GM23338 (cell line): ENCODE data around the gene NEDD4.

Source experiments
- CREB1 ChIP-seq: fragments of 250-450 bp; sonication (Bioruptor Pico); IDR thresholded peaks from 2 replicates; pipeline ENCODE4 v1.5.0; 2020; ENCODE audit warnings: low read depth, mild to moderate bottlenecking, moderate library complexity
- EZH2 ChIP-seq: fragments of 200-600 bp; sonication (generic); IDR thresholded peaks from one replicate; pipeline ENCODE4 v1.8.0; 2017; ENCODE audit warnings: antibody characterized with exemption, mild to moderate bottlenecking, low read depth; ENCODE audit not compliant: unreplicated experiment
- EZH2phosphoT487 ChIP-seq: fragments of 200-600 bp; sonication (generic); IDR thresholded peaks from one replicate; pipeline ENCODE4 v1.8.1; 2018; ENCODE audit warnings: antibody characterized with exemption; ENCODE audit not compliant: unreplicated experiment
- NANOG ChIP-seq: IDR thresholded peaks from 2 replicates; pipeline ENCODE4 v1.6.1; 2016; ENCODE audit warnings: antibody characterized with exemption, borderline replicate concordance
- POLR2AphosphoS5 ChIP-seq: IDR thresholded peaks from 2 replicates; pipeline ENCODE4 v1.6.1; 2016; ENCODE audit warnings: antibody characterized with exemption, low read depth
- ZNF331 ChIP-seq: fragments of 250-450 bp; sonication (Bioruptor Pico); IDR thresholded peaks from 2 replicates; pipeline ENCODE4 v1.5.0; 2020; ENCODE audit warnings: low read depth, mild to moderate bottlenecking, moderate library complexity
- TF ChIP-seq, protein P1 (sequence below), 2 experiments: fragments of 200-600 bp in 1 of 2; sonication (generic) in 1 of 2; conservative IDR thresholded peaks; 2 replicates each; pipeline versions ENCODE4 v1.5.1 to v1.6.1; 2016 to 2017; ENCODE audit warnings: antibody characterized with exemption in 2 of 2, low read depth in 2 of 2, mild to moderate bottlenecking in 2 of 2, moderate library complexity in 1 of 2
- TF ChIP-seq, protein P2 (sequence below): IDR thresholded peaks from one replicate; pipeline ENCODE4 v1.6.1; 2018; ENCODE audit warnings: antibody characterized with exemption; ENCODE audit not compliant: unreplicated experiment
- TF ChIP-seq, protein P3 (sequence below): fragments of 250-450 bp; sonication (Bioruptor Pico); IDR thresholded peaks from 2 replicates; pipeline ENCODE4 v1.5.0; 2020; ENCODE audit warnings: mild to moderate bottlenecking, moderate library complexity

DNA sequence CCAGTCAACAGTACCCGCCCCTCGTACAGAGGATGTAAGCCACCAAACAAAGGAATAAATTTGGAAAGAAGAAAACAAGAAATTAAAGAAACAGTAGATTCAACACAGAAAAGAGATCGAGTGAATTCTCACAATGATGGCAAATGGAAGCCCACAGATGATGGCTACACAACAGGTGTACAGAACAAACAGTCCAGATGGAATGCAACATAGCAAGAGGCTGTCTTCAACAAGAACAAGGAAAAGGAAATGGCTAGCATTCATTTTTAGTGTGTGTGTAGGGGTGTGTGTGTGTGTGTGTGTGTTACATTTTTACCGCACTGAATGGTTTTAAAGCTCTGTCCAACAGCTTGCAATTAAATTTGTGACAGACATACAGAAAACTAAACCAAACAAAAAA, 12.9 kb downstream of the NEDD4 start:
- TF ChIP-seq EZH2 (no peak), EZH2phosphoT487 (no peak), POLR2AphosphoS5 (no peak), NANOG (no peak), CREB1 (CRISPR knock-in tag) (no peak), ZNF331 (CRISPR knock-in tag) (no peak)
- TF ChIP-seq, protein P1, sequence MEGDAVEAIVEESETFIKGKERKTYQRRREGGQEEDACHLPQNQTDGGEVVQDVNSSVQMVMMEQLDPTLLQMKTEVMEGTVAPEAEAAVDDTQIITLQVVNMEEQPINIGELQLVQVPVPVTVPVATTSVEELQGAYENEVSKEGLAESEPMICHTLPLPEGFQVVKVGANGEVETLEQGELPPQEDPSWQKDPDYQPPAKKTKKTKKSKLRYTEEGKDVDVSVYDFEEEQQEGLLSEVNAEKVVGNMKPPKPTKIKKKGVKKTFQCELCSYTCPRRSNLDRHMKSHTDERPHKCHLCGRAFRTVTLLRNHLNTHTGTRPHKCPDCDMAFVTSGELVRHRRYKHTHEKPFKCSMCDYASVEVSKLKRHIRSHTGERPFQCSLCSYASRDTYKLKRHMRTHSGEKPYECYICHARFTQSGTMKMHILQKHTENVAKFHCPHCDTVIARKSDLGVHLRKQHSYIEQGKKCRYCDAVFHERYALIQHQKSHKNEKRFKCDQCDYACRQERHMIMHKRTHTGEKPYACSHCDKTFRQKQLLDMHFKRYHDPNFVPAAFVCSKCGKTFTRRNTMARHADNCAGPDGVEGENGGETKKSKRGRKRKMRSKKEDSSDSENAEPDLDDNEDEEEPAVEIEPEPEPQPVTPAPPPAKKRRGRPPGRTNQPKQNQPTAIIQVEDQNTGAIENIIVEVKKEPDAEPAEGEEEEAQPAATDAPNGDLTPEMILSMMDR (conservative IDR thresholded peaks at IDR 0.05; ENCODE audit: low read depth in 2 of 2): no peak
- TF ChIP-seq, protein P2, sequence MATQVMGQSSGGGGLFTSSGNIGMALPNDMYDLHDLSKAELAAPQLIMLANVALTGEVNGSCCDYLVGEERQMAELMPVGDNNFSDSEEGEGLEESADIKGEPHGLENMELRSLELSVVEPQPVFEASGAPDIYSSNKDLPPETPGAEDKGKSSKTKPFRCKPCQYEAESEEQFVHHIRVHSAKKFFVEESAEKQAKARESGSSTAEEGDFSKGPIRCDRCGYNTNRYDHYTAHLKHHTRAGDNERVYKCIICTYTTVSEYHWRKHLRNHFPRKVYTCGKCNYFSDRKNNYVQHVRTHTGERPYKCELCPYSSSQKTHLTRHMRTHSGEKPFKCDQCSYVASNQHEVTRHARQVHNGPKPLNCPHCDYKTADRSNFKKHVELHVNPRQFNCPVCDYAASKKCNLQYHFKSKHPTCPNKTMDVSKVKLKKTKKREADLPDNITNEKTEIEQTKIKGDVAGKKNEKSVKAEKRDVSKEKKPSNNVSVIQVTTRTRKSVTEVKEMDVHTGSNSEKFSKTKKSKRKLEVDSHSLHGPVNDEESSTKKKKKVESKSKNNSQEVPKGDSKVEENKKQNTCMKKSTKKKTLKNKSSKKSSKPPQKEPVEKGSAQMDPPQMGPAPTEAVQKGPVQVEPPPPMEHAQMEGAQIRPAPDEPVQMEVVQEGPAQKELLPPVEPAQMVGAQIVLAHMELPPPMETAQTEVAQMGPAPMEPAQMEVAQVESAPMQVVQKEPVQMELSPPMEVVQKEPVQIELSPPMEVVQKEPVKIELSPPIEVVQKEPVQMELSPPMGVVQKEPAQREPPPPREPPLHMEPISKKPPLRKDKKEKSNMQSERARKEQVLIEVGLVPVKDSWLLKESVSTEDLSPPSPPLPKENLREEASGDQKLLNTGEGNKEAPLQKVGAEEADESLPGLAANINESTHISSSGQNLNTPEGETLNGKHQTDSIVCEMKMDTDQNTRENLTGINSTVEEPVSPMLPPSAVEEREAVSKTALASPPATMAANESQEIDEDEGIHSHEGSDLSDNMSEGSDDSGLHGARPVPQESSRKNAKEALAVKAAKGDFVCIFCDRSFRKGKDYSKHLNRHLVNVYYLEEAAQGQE: no peak
- TF ChIP-seq, protein P3, sequence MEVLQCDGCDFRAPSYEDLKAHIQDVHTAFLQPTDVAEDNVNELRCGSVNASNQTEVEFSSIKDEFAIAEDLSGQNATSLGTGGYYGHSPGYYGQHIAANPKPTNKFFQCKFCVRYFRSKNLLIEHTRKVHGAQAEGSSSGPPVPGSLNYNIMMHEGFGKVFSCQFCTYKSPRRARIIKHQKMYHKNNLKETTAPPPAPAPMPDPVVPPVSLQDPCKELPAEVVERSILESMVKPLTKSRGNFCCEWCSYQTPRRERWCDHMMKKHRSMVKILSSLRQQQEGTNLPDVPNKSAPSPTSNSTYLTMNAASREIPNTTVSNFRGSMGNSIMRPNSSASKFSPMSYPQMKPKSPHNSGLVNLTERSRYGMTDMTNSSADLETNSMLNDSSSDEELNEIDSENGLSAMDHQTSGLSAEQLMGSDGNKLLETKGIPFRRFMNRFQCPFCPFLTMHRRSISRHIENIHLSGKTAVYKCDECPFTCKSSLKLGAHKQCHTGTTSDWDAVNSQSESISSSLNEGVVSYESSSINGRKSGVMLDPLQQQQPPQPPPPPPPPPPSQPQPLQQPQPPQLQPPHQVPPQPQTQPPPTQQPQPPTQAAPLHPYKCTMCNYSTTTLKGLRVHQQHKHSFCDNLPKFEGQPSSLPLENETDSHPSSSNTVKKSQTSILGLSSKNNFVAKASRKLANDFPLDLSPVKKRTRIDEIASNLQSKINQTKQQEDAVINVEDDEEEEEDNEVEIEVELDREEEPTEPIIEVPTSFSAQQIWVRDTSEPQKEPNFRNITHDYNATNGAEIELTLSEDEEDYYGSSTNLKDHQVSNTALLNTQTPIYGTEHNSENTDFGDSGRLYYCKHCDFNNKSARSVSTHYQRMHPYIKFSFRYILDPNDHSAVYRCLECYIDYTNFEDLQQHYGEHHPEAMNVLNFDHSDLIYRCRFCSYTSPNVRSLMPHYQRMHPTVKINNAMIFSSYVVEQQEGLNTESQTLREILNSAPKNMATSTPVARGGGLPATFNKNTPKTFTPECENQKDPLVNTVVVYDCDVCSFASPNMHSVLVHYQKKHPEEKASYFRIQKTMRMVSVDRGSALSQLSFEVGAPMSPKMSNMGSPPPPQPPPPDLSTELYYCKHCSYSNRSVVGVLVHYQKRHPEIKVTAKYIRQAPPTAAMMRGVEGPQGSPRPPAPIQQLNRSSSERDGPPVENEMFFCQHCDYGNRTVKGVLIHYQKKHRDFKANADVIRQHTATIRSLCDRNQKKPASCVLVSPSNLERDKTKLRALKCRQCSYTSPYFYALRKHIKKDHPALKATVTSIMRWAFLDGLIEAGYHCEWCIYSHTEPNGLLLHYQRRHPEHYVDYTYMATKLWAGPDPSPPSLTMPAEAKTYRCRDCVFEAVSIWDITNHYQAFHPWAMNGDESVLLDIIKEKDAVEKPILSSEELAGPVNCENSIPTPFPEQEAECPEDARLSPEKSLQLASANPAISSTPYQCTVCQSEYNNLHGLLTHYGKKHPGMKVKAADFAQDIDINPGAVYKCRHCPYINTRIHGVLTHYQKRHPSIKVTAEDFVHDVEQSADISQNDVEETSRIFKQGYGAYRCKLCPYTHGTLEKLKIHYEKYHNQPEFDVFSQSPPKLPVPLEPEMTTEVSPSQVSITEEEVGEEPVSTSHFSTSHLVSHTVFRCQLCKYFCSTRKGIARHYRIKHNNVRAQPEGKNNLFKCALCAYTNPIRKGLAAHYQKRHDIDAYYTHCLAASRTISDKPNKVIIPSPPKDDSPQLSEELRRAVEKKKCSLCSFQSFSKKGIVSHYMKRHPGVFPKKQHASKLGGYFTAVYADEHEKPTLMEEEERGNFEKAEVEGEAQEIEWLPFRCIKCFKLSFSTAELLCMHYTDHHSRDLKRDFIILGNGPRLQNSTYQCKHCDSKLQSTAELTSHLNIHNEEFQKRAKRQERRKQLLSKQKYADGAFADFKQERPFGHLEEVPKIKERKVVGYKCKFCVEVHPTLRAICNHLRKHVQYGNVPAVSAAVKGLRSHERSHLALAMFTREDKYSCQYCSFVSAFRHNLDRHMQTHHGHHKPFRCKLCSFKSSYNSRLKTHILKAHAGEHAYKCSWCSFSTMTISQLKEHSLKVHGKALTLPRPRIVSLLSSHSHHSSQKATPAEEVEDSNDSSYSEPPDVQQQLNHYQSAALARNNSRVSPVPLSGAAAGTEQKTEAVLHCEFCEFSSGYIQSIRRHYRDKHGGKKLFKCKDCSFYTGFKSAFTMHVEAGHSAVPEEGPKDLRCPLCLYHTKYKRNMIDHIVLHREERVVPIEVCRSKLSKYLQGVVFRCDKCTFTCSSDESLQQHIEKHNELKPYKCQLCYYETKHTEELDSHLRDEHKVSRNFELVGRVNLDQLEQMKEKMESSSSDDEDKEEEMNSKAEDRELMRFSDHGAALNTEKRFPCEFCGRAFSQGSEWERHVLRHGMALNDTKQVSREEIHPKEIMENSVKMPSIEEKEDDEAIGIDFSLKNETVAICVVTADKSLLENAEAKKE (CRISPR knock-in tag): no peak
